ENCODE data around the gene CD163L1.

Gene CD163L1

DNA sequence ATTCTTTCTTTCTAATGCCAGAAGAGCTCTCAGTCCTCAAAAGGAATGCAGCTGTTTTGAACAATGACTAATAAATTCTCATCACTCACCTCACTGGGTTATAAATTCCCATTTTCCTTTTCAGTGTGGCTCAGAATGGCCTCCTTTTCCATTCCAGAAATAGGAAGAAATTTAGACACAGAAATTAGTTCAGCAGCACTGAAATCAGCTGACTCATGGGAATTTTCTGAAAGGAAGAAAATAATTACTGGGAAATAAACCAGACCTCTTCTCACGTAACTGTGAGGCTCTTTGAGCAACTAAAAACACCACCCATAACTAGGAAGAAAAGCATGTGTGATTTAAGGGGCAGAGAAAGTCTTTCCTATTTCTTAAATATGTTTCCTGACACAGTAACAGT, 35.8 kb upstream of the CD163L1 start:
- TF ChIP-seq, protein P1, sequence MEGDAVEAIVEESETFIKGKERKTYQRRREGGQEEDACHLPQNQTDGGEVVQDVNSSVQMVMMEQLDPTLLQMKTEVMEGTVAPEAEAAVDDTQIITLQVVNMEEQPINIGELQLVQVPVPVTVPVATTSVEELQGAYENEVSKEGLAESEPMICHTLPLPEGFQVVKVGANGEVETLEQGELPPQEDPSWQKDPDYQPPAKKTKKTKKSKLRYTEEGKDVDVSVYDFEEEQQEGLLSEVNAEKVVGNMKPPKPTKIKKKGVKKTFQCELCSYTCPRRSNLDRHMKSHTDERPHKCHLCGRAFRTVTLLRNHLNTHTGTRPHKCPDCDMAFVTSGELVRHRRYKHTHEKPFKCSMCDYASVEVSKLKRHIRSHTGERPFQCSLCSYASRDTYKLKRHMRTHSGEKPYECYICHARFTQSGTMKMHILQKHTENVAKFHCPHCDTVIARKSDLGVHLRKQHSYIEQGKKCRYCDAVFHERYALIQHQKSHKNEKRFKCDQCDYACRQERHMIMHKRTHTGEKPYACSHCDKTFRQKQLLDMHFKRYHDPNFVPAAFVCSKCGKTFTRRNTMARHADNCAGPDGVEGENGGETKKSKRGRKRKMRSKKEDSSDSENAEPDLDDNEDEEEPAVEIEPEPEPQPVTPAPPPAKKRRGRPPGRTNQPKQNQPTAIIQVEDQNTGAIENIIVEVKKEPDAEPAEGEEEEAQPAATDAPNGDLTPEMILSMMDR (IDR thresholded peaks at IDR 0.05), result no peak

DNA sequence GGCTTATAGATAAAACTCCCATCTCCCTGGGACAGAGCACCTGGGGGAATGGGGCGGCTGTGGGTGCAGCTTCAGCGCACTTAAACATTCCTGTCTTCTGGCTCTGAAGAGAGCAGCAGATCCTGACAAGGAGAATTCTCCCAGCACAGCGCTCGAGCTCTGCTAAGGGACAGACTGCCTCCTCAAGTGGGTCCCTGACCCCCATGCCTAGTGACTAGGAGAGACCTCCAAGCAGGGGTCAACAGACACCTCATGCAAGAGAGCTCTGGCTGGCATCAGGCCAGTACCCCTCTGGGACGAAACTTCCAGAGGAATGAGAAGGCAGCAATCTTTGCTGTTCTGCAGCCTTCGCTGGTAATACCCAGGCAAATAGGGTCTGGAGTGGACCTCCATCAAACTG, 28.1 kb upstream of the CD163L1 start:
- H3K4me2 ChIP-seq (ENCODE audit: low read length), result no peak overlapping the region
- no peak overlapping the region for H3K4me3 ChIP-seq (ENCODE audit: low read depth, low read length)
- no peaks in the 10 kb centered on the region for H3K27me3 ChIP-seq (ENCODE audit: control insufficient read depth, insufficient read depth, low read length)
- H2AFZ ChIP-seq, result no peak overlapping the region
- no peaks in the 10 kb centered on the region for H3K36me3 ChIP-seq (ENCODE audit: control insufficient read depth, insufficient read depth, low read length)
- H3K27ac ChIP-seq, result no peak overlapping the region
- H3K9me3 ChIP-seq (ENCODE audit: control insufficient read depth, low read length), result no peaks in the 10 kb centered on the region
- H3K4me1 ChIP-seq, result no peaks in the 10 kb centered on the region
- TF ChIP-seq, protein P1 (IDR thresholded peaks at IDR 0.05), result no peak
- H3K9ac ChIP-seq, result no peak overlapping the region
- no peaks in the 10 kb centered on the region for H3K79me2 ChIP-seq

More for the DNA sequence above, 35.8 kb upstream of the CD163L1 start:
- H3K27me3 ChIP-seq (ENCODE audit: control insufficient read depth, insufficient read depth, low read length), result no peaks in the 10 kb centered on the region
- no peaks in the 10 kb centered on the region for H3K9me3 ChIP-seq (ENCODE audit: control insufficient read depth, low read length)
- H3K27ac ChIP-seq, result no peak overlapping the region
- no peak overlapping the region for H3K9ac ChIP-seq
- no peaks in the 10 kb centered on the region for H3K79me2 ChIP-seq
- H3K36me3 ChIP-seq (ENCODE audit: control insufficient read depth, insufficient read depth, low read length), result no peaks in the 10 kb centered on the region
- no peak overlapping the region for H3K4me2 ChIP-seq (ENCODE audit: low read length)
- H3K4me3 ChIP-seq (ENCODE audit: low read depth, low read length), result no peak overlapping the region
- no peaks in the 10 kb centered on the region for H3K4me1 ChIP-seq
- H2AFZ ChIP-seq, result no peak overlapping the region

DNA sequence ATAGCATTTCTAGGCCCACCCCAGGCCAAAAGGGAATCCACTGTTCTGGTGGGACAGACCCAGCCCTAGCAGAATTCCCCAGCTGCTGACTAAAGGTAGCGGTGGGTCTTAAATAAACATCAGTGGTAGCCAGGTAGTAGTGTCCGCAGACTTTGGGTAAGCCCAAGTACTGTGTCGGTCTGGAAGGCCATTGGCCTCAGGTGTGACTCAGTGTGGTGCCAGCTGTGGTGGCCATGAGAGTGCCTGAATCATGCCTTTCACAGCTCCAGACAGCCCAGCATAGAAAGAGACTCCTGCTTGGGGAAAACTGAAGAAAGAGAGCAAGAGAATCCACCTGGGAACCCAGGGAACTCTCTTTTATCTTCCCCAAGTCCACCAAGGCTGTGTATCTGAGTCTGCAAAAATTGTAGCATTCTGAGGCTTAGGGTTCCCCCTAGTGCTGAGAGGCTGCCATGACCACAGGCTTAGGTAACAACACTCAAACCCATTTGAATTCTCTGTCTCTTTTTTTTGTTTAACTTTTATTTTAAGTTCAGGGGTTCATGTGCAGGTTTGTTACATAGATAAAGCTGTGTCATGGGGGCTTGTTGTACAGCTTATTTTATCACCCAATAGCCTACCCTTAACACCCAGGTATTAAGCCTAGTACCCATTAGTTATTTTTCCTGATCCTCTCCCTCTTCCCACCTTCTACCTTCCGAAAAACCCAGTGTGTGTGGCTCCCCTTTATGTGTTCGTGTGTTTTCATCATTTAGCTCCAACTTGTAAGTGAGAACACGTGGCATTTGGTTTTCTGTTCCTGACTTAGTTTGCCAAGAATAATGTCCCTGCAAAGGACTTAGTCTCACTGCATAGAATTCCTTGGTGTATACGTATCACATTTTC, 16.7 kb upstream of the CD163L1 start:
- Histone ChIP-seq H2AFZ (no peak overlapping the region), H3K27ac (no peak overlapping the region), H3K4me1 (no peaks in the 10 kb centered on the region), H3K9ac (no peak overlapping the region), H3K9me3 (ENCODE audit: control insufficient read depth, low read length) (no peaks in the 10 kb centered on the region), H3K4me2 (ENCODE audit: low read length) (no peak overlapping the region), H3K4me3 (ENCODE audit: low read depth, low read length) (no peak overlapping the region), H3K27me3 (ENCODE audit: control insufficient read depth, insufficient read depth, low read length) (no peaks in the 10 kb centered on the region), H3K36me3 (ENCODE audit: control insufficient read depth, insufficient read depth, low read length) (no peaks in the 10 kb centered on the region), H3K79me2 (no peaks in the 10 kb centered on the region)
- TF ChIP-seq, protein P1 (IDR thresholded peaks at IDR 0.05), result peak; percentile 81

DNA sequence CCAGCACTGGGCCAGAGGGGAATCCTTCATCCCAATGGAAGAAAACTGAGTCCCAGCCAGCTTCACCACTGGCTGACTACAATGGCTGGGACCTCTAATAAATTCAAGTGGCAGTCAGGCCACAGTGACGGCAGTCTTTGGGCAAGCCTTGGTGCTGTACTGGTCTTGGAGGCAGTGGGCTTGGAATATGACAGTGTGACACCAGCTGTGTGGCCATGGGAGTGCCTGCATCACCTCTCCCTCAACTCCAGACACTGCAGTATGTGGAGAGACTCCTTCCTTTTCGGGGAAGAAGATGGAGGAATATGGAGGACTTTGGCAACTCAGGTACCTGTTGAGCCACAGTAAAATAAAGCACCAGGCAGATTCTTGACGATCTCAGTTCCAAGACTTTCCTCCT, 16.0 kb upstream of the CD163L1 start:
- Histone ChIP-seq H3K4me1 (no peaks in the 10 kb centered on the region), H2AFZ (no peak overlapping the region), H3K4me2 (ENCODE audit: low read length) (no peak overlapping the region), H3K79me2 (no peaks in the 10 kb centered on the region), H3K9ac (no peak overlapping the region), H3K27ac (no peak overlapping the region), H3K4me3 (ENCODE audit: low read depth, low read length) (no peak overlapping the region), H3K36me3 (ENCODE audit: control insufficient read depth, insufficient read depth, low read length) (no peaks in the 10 kb centered on the region), H3K9me3 (ENCODE audit: control insufficient read depth, low read length) (no peaks in the 10 kb centered on the region), H3K27me3 (ENCODE audit: control insufficient read depth, insufficient read depth, low read length) (no peaks in the 10 kb centered on the region)
- TF ChIP-seq, protein P1 (IDR thresholded peaks at IDR 0.05), result no peak

DNA sequence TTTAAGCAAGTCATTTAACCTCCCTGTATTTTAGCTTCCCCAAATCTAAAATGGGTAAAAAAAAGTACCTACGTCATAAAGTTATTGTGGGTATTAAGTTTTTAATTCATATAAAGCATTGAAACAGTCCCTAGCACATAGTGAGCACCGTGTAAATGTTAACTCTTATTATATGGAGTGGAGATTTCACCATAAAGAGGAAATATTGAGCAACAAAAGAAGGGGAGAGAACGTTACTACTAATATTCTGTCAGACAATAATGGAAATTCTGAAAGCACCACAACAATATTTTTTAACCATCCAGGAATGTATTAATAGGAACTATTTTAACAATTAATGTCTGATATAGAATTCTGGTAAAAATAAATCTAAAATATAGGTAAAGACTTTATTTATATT, 7.8 kb upstream of the CD163L1 start:
- Histone ChIP-seq H3K27me3 (ENCODE audit: control insufficient read depth, insufficient read depth, low read length) (no peaks in the 10 kb centered on the region), H3K4me1 (no peaks in the 10 kb centered on the region), H2AFZ (no peak overlapping the region), H3K27ac (no peak overlapping the region), H3K4me3 (ENCODE audit: low read depth, low read length) (no peak overlapping the region), H3K9me3 (ENCODE audit: control insufficient read depth, low read length) (no peaks in the 10 kb centered on the region), H3K79me2 (no peaks in the 10 kb centered on the region), H3K4me2 (ENCODE audit: low read length) (no peak overlapping the region), H3K9ac (no peak overlapping the region), H3K36me3 (ENCODE audit: control insufficient read depth, insufficient read depth, low read length) (no peaks in the 10 kb centered on the region)
- TF ChIP-seq, protein P1 (IDR thresholded peaks at IDR 0.05), result no peak

All from parathyroid adenoma (tissue), 2 donors.